Osteocyte (in vitro differentiated cells): ENCODE results near the gene RGS3. TPM values are rescaled to one million over a fixed set of nuclear protein-coding genes. Genes with fewer than 3 reads are reported as not detected.

Experiments
- DNase-seq: peaks from one replicate; pipeline ENCODE4 v3.0.0; 2021; ENCODE audit warnings: mixed read lengths; ENCODE audit not compliant: unreplicated experiment; ENCODE audit errors: extremely low spot score
- H3K27ac Mint-ChIP-seq: one replicate; pipeline ENCODE4 v1.8.0; 2021; ENCODE audit warnings: mild to moderate bottlenecking, mixed read lengths; ENCODE audit not compliant: unreplicated experiment
- H3K27me3 Mint-ChIP-seq: one replicate; pipeline ENCODE4 v1.8.0; 2021; ENCODE audit warnings: mixed read lengths; ENCODE audit not compliant: unreplicated experiment
- H3K36me3 Mint-ChIP-seq: one replicate; pipeline ENCODE4 v1.8.0; 2021; ENCODE audit warnings: mixed read lengths; ENCODE audit not compliant: unreplicated experiment
- H3K4me1 Mint-ChIP-seq: one replicate; pipeline ENCODE4 v1.8.0; 2021; ENCODE audit warnings: mixed read lengths; ENCODE audit not compliant: unreplicated experiment
- H3K4me3 Mint-ChIP-seq: one replicate; pipeline ENCODE4 v1.8.0; 2021; ENCODE audit warnings: mild to moderate bottlenecking, moderate library complexity, mixed read lengths; ENCODE audit not compliant: unreplicated experiment
- H3K9me3 Mint-ChIP-seq: one replicate; pipeline ENCODE4 v1.8.0; 2021; ENCODE audit warnings: mixed read lengths; ENCODE audit not compliant: unreplicated experiment
- CTCF ChIP-seq: fragments of 200-600 bp; sonication (generic); IDR thresholded peaks from 2 replicates; pipeline ENCODE4 v1.5.0; 2021; ENCODE audit warnings: antibody characterized with exemption, mild to moderate bottlenecking, moderate library complexity
- total RNA-seq: library from RNA; stranded (reverse); gene quantifications from 2 replicates; pipeline ENCODE4 v1.2.1, GENCODE V29; 2021

The RGS3 gene
- total RNA-seq, 1 donor from 2014 or later: 67.8 TPM

- DNase-seq: peak; percentile 90
- TF ChIP-seq CTCF: no peak
- Mint-ChIP-seq H3K4me3 (peak overlapping the region; percentile 57), H3K36me3 (no peaks in the 10 kb centered on the region), H3K9me3 (peaks cover 5% of the 10 kb centered on the region), H3K27me3 (no peaks in the 10 kb centered on the region), H3K27ac (peak overlapping the region; percentile 98), H3K4me1 (peaks cover 86% of the 10 kb centered on the region)
Measured at GRCh38 chr9:113620377-113621161, 157.0 kb downstream of the RGS3 start.

GRCh38 chr9:113621309-113621791 lies 157.8 kb downstream of the RGS3 start:
- TF ChIP-seq CTCF: no peak
- H3K4me1 Mint-ChIP-seq: peaks cover 79% of the 10 kb centered on the region
- DNase-seq: peak; percentile 89
- H3K36me3 Mint-ChIP-seq: no peaks in the 10 kb centered on the region
- H3K9me3 Mint-ChIP-seq: peaks cover 5% of the 10 kb centered on the region
- peak overlapping the region; percentile 42 for H3K4me3 Mint-ChIP-seq
- H3K27me3 Mint-ChIP-seq: no peaks in the 10 kb centered on the region
- peak overlapping the region; percentile 98 for H3K27ac Mint-ChIP-seq

GRCh38 chr9:113621980-113622379 lies 158.5 kb downstream of the RGS3 start:
- peaks cover 74% of the 10 kb centered on the region for H3K4me1 Mint-ChIP-seq
- no peak for DNase-seq
- peak overlapping the region; percentile 98 for H3K27ac Mint-ChIP-seq
- no peak for TF ChIP-seq CTCF
- no peaks in the 10 kb centered on the region for H3K27me3 Mint-ChIP-seq
- H3K9me3 Mint-ChIP-seq: peaks cover 5% of the 10 kb centered on the region
- no peaks in the 10 kb centered on the region for H3K36me3 Mint-ChIP-seq
- no peak overlapping the region for H3K4me3 Mint-ChIP-seq

GRCh38 chr9:113622600-113623400 lies 159.3 kb downstream of the RGS3 start:
- no peak overlapping the region for H3K4me3 Mint-ChIP-seq

More at GRCh38 chr9:113622600-113623400, 159.3 kb downstream of the RGS3 start:
- Mint-ChIP-seq H3K9me3 (peaks cover 5% of the 10 kb centered on the region), H3K36me3 (no peaks in the 10 kb centered on the region), H3K4me1 (peaks cover 67% of the 10 kb centered on the region), H3K27me3 (no peaks in the 10 kb centered on the region), H3K27ac (peak overlapping the region; percentile 98)
- DNase-seq: peak; percentile 90
- no peak for TF ChIP-seq CTCF
